B cell (primary cell): ENCODE results near the gene ESR1. TPM values are rescaled to one million over a fixed set of nuclear protein-coding genes. Genes with fewer than 3 reads are reported as not detected.

Experiments used
- ATAC-seq: fragments of 200-7000 bp; cut with Tn5 transposase; one replicate; pipeline ENCODE4 v1.10.0; 2021; ENCODE audit warnings: low read depth, mild to moderate bottlenecking, moderate number of reproducible peaks, moderate library complexity
- CTCF ChIA-PET: fragments of 350-600 bp; sonication (Branson Sonifier 250); formaldehyde crosslinking; loops from one replicate; lab custom pipeline; 2021; ENCODE audit warnings: antibody characterized with exemption, inconsistent platforms; lab: Charles Lee
- POLR2A ChIA-PET: fragments of 350-600 bp; sonication (Branson Sonifier 250); formaldehyde crosslinking; loops from one replicate; lab custom pipeline; 2021; ENCODE audit warnings: antibody characterized with exemption; lab: Charles Lee
- DNase-seq: peaks from one replicate; pipeline ENCODE4 v3.0.0; 2013
- H2AFZ ChIP-seq: 2 replicates; pipeline ENCODE4 v1.6.1; 2012; ENCODE audit warnings: mild to moderate bottlenecking, low read depth, low read length; ENCODE audit not compliant: insufficient read depth, poor library complexity, severe bottlenecking
- H3K27ac ChIP-seq, 2 donors: 1 replicate in 1 of 2; 2 replicates in 1 of 2; pipeline ENCODE4 v1.5.1; 2012 to 2013; ENCODE audit warnings: low read length in 2 of 2, mild to moderate bottlenecking in 2 of 2, moderate library complexity in 1 of 2
- H3K27me3 ChIP-seq, 4 experiments: fragments of 200-600 bp in 1 of 4; sonication (generic) in 1 of 4; replicated peaks in 1 of 4; 1 replicate in 2 of 4; 2 replicates in 2 of 4; pipeline versions ENCODE4 v1.6.1 to v1.7.0; 2013 to 2016; ENCODE audit warnings: low read length in 3 of 4, mild to moderate bottlenecking in 2 of 4, mixed read lengths in 1 of 4, moderate library complexity in 1 of 4; ENCODE audit not compliant: insufficient read depth in 4 of 4, control insufficient read depth in 3 of 4; ENCODE audit errors: control extremely low read depth in 1 of 4
- H3K36me3 ChIP-seq, 2 experiments: replicated peaks in 1 of 2; 1 replicate in 1 of 2; 2 replicates in 1 of 2; pipeline versions ENCODE4 v1.6.1 to v1.7.1; 2013; ENCODE audit warnings: low read length in 1 of 2; ENCODE audit not compliant: insufficient read depth in 2 of 2, control insufficient read depth in 1 of 2; ENCODE audit errors: control extremely low read depth in 1 of 2, extremely low read depth in 1 of 2
- H3K4me1 ChIP-seq, 2 donors: fragments of 200-600 bp in 1 of 2; sonication (generic) in 1 of 2; 1 replicate in 1 of 2; 2 replicates in 1 of 2; pipeline versions ENCODE4 v1.5.1 to v1.6.1; 2013 to 2017; ENCODE audit warnings: low read length in 2 of 2; ENCODE audit not compliant: control insufficient read depth in 2 of 2, insufficient read depth in 2 of 2
- H3K4me2 ChIP-seq: replicated peaks from 2 replicates; pipeline ENCODE3; 2012; ENCODE audit warnings: mild to moderate bottlenecking, low read depth, low read length; ENCODE audit not compliant: poor library complexity, severe bottlenecking
- H3K4me3 ChIP-seq, 5 experiments: fragments of 200-600 bp in 1 of 5; sonication (generic) in 1 of 5; 1 replicate in 3 of 5; 2 replicates in 2 of 5; pipeline versions ENCODE4 v1.5.1 to v1.7.0; 2011 to 2016; ENCODE audit warnings: low read length in 4 of 5, mild to moderate bottlenecking in 4 of 5, low read depth in 2 of 5, control low read depth in 1 of 5, moderate library complexity in 1 of 5; ENCODE audit not compliant: insufficient read depth in 1 of 5; ENCODE audit errors: control extremely low read depth in 1 of 5, extremely low read depth in 1 of 5
- H3K79me2 ChIP-seq: fragments of 200-600 bp; sonication (generic); one replicate; pipeline ENCODE4 v1.6.0; 2016; ENCODE audit warnings: low read length; ENCODE audit not compliant: control insufficient read depth, insufficient read depth
- H3K9ac ChIP-seq: fragments of 200-600 bp; sonication (generic); 2 replicates; pipeline ENCODE4 v1.6.1; 2017; ENCODE audit warnings: mild to moderate bottlenecking, low read length, moderate library complexity
- H3K9me3 ChIP-seq, 3 donors: one replicate each; pipeline versions ENCODE4 v1.6.1 to v1.7.1; 2013; ENCODE audit warnings: low read length in 2 of 3; ENCODE audit not compliant: control insufficient read depth in 2 of 3, insufficient read depth in 1 of 3; ENCODE audit errors: control extremely low read depth in 1 of 3
- H4K20me1 ChIP-seq: 2 replicates; pipeline ENCODE4 v1.6.0; 2012; ENCODE audit warnings: mild to moderate bottlenecking, low read length; ENCODE audit not compliant: insufficient read depth, control insufficient read depth, poor library complexity, severe bottlenecking
- H3K27ac Mint-ChIP-seq: one replicate; pipeline ENCODE4 v1.8.0; 2021; ENCODE audit warnings: mixed read lengths
- H3K27me3 Mint-ChIP-seq: one replicate; pipeline ENCODE4 v1.8.0; 2021; ENCODE audit warnings: mixed read lengths
- H3K4me1 Mint-ChIP-seq: one replicate; pipeline ENCODE4 v1.8.0; 2021; ENCODE audit warnings: mixed read lengths
- H3K4me3 Mint-ChIP-seq: one replicate; pipeline ENCODE4 v1.8.0; 2021; ENCODE audit warnings: mixed read lengths
- H3K9me3 Mint-ChIP-seq: one replicate; pipeline ENCODE4 v1.8.0; 2022; ENCODE audit warnings: mixed read lengths; ENCODE audit not compliant: insufficient read depth
- CTCF ChIP-seq: fragments of 200-600 bp; IDR thresholded peaks from one replicate; pipeline ENCODE4 v1.8.0; 2022; ENCODE audit warnings: antibody characterized with exemption, mild to moderate bottlenecking
- EZH2 ChIP-seq: IDR thresholded peaks from 2 replicates; pipeline ENCODE4 v1.6.1; 2012; ENCODE audit warnings: borderline replicate concordance, low read depth, mild to moderate bottlenecking, moderate library complexity, low read length; ENCODE audit not compliant: insufficient read depth, poor library complexity, severe bottlenecking
- WGBS: methylation state at CpG from one replicate; pipeline ENCODE4 v1.1.5; 2013; ENCODE audit warnings: missing lambda C conversion rate; ENCODE audit not compliant: insufficient coverage; 5-methylcytosine and 5-hydroxymethylcytosine counted together
- intact Hi-C: fragments of 100-400 bp; cut with micrococcal nuclease; formaldehyde crosslinking; loops from one replicate; pipeline ENCODE4 v1.10.0; 2022
- polyA plus RNA-seq: library from polyadenylated mRNA; depleted of rRNA; stranded (reverse); fragments of >200 nt; gene quantifications from 2 replicates; pipeline ENCODE4 v1.2.3, GENCODE V29; 2012
- total RNA-seq, 2 donors: library from RNA; stranded (reverse); fragments of 120-200 nt in 1 of 2; gene quantifications; 1 replicate in 1 of 2; 2 replicates in 1 of 2; pipeline versions ENCODE4 v1.2.3 to v1.2.4, GENCODE V29; 2013 to 2022

ESR1 gene
- total and polyA plus RNA-seq, 2 donors (not counting 1 experiment from before 2014, with no cell fraction given): 0.46 to 5.9 TPM

DNA sequence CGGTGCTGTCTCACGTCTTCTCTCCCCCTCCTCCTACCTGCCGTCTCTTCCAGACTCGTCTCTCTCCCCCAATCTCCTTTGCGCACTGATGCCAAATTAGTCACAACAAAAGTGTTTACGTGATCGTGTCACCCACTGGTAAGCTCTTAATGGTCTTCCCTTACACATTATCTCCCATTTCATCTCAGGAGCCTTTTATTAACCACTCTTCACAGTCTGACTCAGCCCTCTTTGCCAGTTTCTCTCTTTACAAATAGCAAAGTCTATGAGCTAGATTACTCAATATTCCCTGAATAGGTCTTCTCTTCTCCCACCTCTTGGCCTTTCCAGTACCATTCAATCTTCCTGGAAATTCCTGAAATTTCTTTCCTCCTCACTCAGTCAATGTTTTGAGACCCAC is 247.0 kb downstream of the ESR1 start:
- Mint-ChIP-seq H3K9me3 (no peaks in the 10 kb centered on the region), H3K4me3 (no peak overlapping the region), H3K27me3 (no peaks in the 10 kb centered on the region), H3K4me1 (peaks cover 4% of the 10 kb centered on the region), H3K27ac (no peak overlapping the region)
- Histone ChIP-seq H3K9ac (no peak overlapping the region), H3K79me2 (no peaks in the 10 kb centered on the region), H4K20me1 (no peaks in the 10 kb centered on the region), H3K9me3 (no peaks in the 10 kb centered on the region), H3K4me3 (no peak overlapping the region), H3K27me3 (no peaks in the 10 kb centered on the region), H3K4me1 (no peaks in the 10 kb centered on the region), H3K36me3 (no peaks in the 10 kb centered on the region), H3K4me2 (no peak overlapping the region), H2AFZ (no peak overlapping the region), H3K27ac (no peak overlapping the region)
- ChIA-PET CTCF (no interaction called here), POLR2A (no interaction called here)
- WGBS: 76% methylated on average over 7 of the region's 7 CpGs
- no peak for ATAC-seq
- no peak for DNase-seq
- intact Hi-C loops: no loop called here
- TF ChIP-seq CTCF: no peak
- no peak for TF ChIP-seq EZH2

DNA sequence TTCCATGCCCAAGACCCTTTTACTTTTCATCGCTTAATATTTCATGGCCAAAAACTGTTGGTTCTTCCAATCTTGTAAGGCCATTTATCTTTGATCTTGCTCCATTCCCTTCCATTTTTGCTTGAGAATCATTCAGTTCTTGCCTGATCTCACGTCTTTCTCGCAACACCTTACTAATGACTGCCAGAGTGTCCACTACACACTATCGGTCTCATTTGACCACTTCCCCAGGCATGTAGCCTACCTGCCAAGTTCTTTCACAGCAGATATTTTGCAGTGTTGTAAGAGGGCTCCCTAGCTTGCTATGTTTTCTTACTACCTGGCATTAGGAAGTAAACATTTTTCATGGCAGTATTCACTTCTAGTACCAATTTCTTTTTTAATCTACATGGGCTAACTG is 248.0 kb downstream of the ESR1 start:
- CTCF ChIA-PET: no interaction called here
- H3K27ac Mint-ChIP-seq: no peak overlapping the region
- H3K9me3 ChIP-seq: no peaks in the 10 kb centered on the region
- ATAC-seq (no peak), DNase-seq (no peak)
- no peak overlapping the region for H3K9ac ChIP-seq
- no peak overlapping the region for H3K4me2 ChIP-seq
- no peaks in the 10 kb centered on the region for H4K20me1 ChIP-seq
- no peak overlapping the region for H3K27ac ChIP-seq
- no peak overlapping the region for H3K4me3 Mint-ChIP-seq
- no peak overlapping the region for H3K4me3 ChIP-seq
- POLR2A ChIA-PET: no interaction called here
- H3K9me3 Mint-ChIP-seq: no peaks in the 10 kb centered on the region
- WGBS: 95% methylated on average over 3 of the region's 4 CpGs
- H3K4me1 Mint-ChIP-seq: peaks cover 1% of the 10 kb centered on the region
- H3K27me3 ChIP-seq: no peaks in the 10 kb centered on the region
- H3K79me2 ChIP-seq: no peaks in the 10 kb centered on the region
- no peak overlapping the region for H2AFZ ChIP-seq
- intact Hi-C loops: no loop called here
- no peaks in the 10 kb centered on the region for H3K4me1 ChIP-seq
- no peaks in the 10 kb centered on the region for H3K27me3 Mint-ChIP-seq
- no peak for TF ChIP-seq CTCF
- no peak for TF ChIP-seq EZH2
- H3K36me3 ChIP-seq: no peaks in the 10 kb centered on the region
